ENCODE measurements around the gene PTTG1.

PTTG1 gene

DNA sequence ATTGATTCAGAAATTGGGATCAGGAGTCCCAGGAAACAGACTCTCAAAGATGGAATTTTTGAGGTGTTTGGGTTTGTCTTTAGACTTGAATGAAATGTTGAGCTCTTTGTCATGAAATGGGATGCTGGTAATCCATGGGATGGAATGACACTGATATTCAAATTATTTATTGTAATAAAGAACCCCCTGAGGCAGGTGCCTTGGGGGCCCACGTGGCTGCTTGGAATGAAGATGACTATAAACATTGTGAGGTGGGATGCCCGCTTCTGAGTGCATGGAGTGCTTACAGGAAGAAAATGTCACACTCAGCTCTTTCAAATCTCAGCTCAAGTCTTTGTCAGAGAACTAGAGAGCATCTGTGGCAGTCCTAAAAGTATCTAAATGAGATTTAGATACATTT, 41.6 kb upstream of the PTTG1 start:
- Histone ChIP-seq H2AFZ (ENCODE audit: low read depth, low read length) (no peak overlapping the region), H3K27me3 (ENCODE audit: insufficient read depth, low read length, poor library complexity) (peaks cover 4% of the 10 kb centered on the region), H3K4me3 (ENCODE audit: low read depth in 1 of 2, low read length in 2 of 2) (no peak overlapping the region), H3K79me2 (ENCODE audit: insufficient read depth, low read length) (no peaks in the 10 kb centered on the region), H3K27ac (ENCODE audit: low read length) (no peak overlapping the region), H3K4me2 (ENCODE audit: insufficient read depth, low read length) (no peak overlapping the region), H3K36me3 (ENCODE audit: insufficient read depth, low read length) (no peaks in the 10 kb centered on the region), H3K4me1 (ENCODE audit: insufficient read depth, low read length) (no peaks in the 10 kb centered on the region), H3K9ac (ENCODE audit: low read depth, low read length) (no peak overlapping the region), H4K20me1 (ENCODE audit: insufficient read depth, low read length) (no peaks in the 10 kb centered on the region), H3K9me3 (ENCODE audit: insufficient read depth, low read length, severe bottlenecking) (no peaks in the 10 kb centered on the region)
- TF ChIP-seq EZH2 (IDR thresholded peaks at IDR 0.05; ENCODE audit: borderline replicate concordance, low read depth, low read length, severe bottlenecking) (no peak), CTCF (IDR thresholded peaks at IDR 0.05; ENCODE audit: borderline replicate concordance, extremely low read depth, low read length, poor library complexity, severe bottlenecking) (no peak)
- ATAC-seq (ENCODE audit: insufficient read depth, low read depth) (no peak), DNase-seq (no peak)

- Histone ChIP-seq H3K9me3 (ENCODE audit: insufficient read depth, low read length, severe bottlenecking) (no peaks in the 10 kb centered on the region), H3K9ac (ENCODE audit: low read depth, low read length) (no peak overlapping the region), H2AFZ (ENCODE audit: low read depth, low read length) (no peak overlapping the region), H3K36me3 (ENCODE audit: insufficient read depth, low read length) (no peaks in the 10 kb centered on the region), H4K20me1 (ENCODE audit: insufficient read depth, low read length) (no peaks in the 10 kb centered on the region), H3K4me3 (ENCODE audit: low read depth in 1 of 2, low read length in 2 of 2) (no peak overlapping the region), H3K4me2 (ENCODE audit: insufficient read depth, low read length) (no peak overlapping the region), H3K4me1 (ENCODE audit: insufficient read depth, low read length) (no peaks in the 10 kb centered on the region), H3K27me3 (ENCODE audit: insufficient read depth, low read length, poor library complexity) (no peaks in the 10 kb centered on the region), H3K79me2 (ENCODE audit: insufficient read depth, low read length) (no peaks in the 10 kb centered on the region), H3K27ac (ENCODE audit: low read length) (no peak overlapping the region)
- no peak for TF ChIP-seq EZH2 (IDR thresholded peaks at IDR 0.05; ENCODE audit: borderline replicate concordance, low read depth, low read length, severe bottlenecking)
- no peak for TF ChIP-seq CTCF (IDR thresholded peaks at IDR 0.05; ENCODE audit: borderline replicate concordance, extremely low read depth, low read length, poor library complexity, severe bottlenecking)
- ATAC-seq (ENCODE audit: insufficient read depth, low read depth) (no peak), DNase-seq (no peak)
These were observed 39.3 kb upstream of the PTTG1 start for GRCh38 chr5:160382346-160382745.

GRCh38 chr5:160384681-160385080, 37.0 kb upstream of the PTTG1 start:
- Histone ChIP-seq H3K79me2 (ENCODE audit: insufficient read depth, low read length) (no peaks in the 10 kb centered on the region), H3K4me1 (ENCODE audit: insufficient read depth, low read length) (no peaks in the 10 kb centered on the region), H3K4me2 (ENCODE audit: insufficient read depth, low read length) (no peak overlapping the region), H4K20me1 (ENCODE audit: insufficient read depth, low read length) (no peaks in the 10 kb centered on the region), H2AFZ (ENCODE audit: low read depth, low read length) (no peak overlapping the region), H3K9ac (ENCODE audit: low read depth, low read length) (no peak overlapping the region), H3K9me3 (ENCODE audit: insufficient read depth, low read length, severe bottlenecking) (peaks cover 8% of the 10 kb centered on the region), H3K27ac (ENCODE audit: low read length) (no peak overlapping the region), H3K36me3 (ENCODE audit: insufficient read depth, low read length) (no peaks in the 10 kb centered on the region; the same call in 1 of the 2 replicates), H3K4me3 (ENCODE audit: low read depth in 1 of 2, low read length in 2 of 2) (no peak overlapping the region), H3K27me3 (ENCODE audit: insufficient read depth, low read length, poor library complexity) (no peaks in the 10 kb centered on the region)
- TF ChIP-seq EZH2 (IDR thresholded peaks at IDR 0.05; ENCODE audit: borderline replicate concordance, low read depth, low read length, severe bottlenecking) (no peak), CTCF (IDR thresholded peaks at IDR 0.05; ENCODE audit: borderline replicate concordance, extremely low read depth, low read length, poor library complexity, severe bottlenecking) (no peak)
- ATAC-seq (ENCODE audit: insufficient read depth, low read depth) (no peak), DNase-seq (no peak)

- no peak overlapping the region for H3K9ac ChIP-seq (ENCODE audit: low read depth, low read length)
- no peaks in the 10 kb centered on the region for H3K27me3 ChIP-seq (ENCODE audit: insufficient read depth, low read length, poor library complexity)
- H3K4me3 ChIP-seq (ENCODE audit: low read depth in 1 of 2, low read length in 2 of 2) = no peak overlapping the region
- no peak for ATAC-seq (ENCODE audit: insufficient read depth, low read depth)
- no peak overlapping the region for H3K27ac ChIP-seq (ENCODE audit: low read length)
- DNase-seq = no peak
- no peaks in the 10 kb centered on the region for H4K20me1 ChIP-seq (ENCODE audit: insufficient read depth, low read length)
- H3K4me2 ChIP-seq (ENCODE audit: insufficient read depth, low read length) = no peak overlapping the region
- TF ChIP-seq CTCF (IDR thresholded peaks at IDR 0.05; ENCODE audit: borderline replicate concordance, extremely low read depth, low read length, poor library complexity, severe bottlenecking) = no peak
- TF ChIP-seq EZH2 (IDR thresholded peaks at IDR 0.05; ENCODE audit: borderline replicate concordance, low read depth, low read length, severe bottlenecking) = no peak
- no peak overlapping the region for H2AFZ ChIP-seq (ENCODE audit: low read depth, low read length)
- no peaks in the 10 kb centered on the region for H3K79me2 ChIP-seq (ENCODE audit: insufficient read depth, low read length)
- H3K4me1 ChIP-seq (ENCODE audit: insufficient read depth, low read length) = no peaks in the 10 kb centered on the region
- H3K9me3 ChIP-seq (ENCODE audit: insufficient read depth, low read length, severe bottlenecking) = peaks cover 8% of the 10 kb centered on the region
- no peaks in the 10 kb centered on the region; the same call in 1 of the 2 replicates for H3K36me3 ChIP-seq (ENCODE audit: insufficient read depth, low read length)
These were observed 36.2 kb upstream of the PTTG1 start for GRCh38 chr5:160385496-160385895.

Measured in DND-41 (cell line).